Colonic mucosa (tissue), 4 donors: ENCODE data around the gene NLRP5. TPM values are rescaled to one million over a fixed set of nuclear protein-coding genes. Genes with fewer than 3 reads are reported as not detected.
"Not testable (repeated sequence)": the region's sequence is repeated elsewhere in the genome, so short reads cannot be mapped to it uniquely, and the experiment has no call there.

Experiments
- DNase-seq: peaks from one replicate; pipeline ENCODE4 v3.0.0-alpha.2; 2020
- H3K27ac ChIP-seq: fragments of 200-600 bp; one replicate; pipeline ENCODE4 v1.8.0; 2021
- H3K27me3 ChIP-seq: fragments of 200-600 bp; one replicate; pipeline ENCODE4 v1.8.0; 2021
- H3K36me3 ChIP-seq: fragments of 200-600 bp; one replicate; pipeline ENCODE4 v1.8.0; 2021
- H3K4me1 ChIP-seq: fragments of 200-600 bp; one replicate; pipeline ENCODE4 v1.8.0; 2021; ENCODE audit warnings: mild to moderate bottlenecking
- H3K4me3 ChIP-seq: fragments of 200-600 bp; one replicate; pipeline ENCODE4 v1.8.0; 2021
- H3K9ac ChIP-seq, 2 donors: one replicate each; pipeline ENCODE4 v1.7.0; 2013; ENCODE audit warnings: control low read depth in 2 of 2, low read depth in 2 of 2, low read length in 2 of 2
- H3K9me3 ChIP-seq: fragments of 200-600 bp; one replicate; pipeline ENCODE4 v1.8.0; 2021
- intact Hi-C: fragments of 100-400 bp; cut with DNase I; formaldehyde crosslinking; loops from one replicate; pipeline ENCODE4 v1.14.1; 2022
- total RNA-seq, 2 donors: library from RNA; stranded (reverse); fragmentation: NEBNext Ultra II Directional in 1 of 2; extraction: Animal tissue kit (Norgen Biotek cat#: 25700) in 1 of 2; gene quantifications; one replicate each; pipeline ENCODE4 v1.2.1, GENCODE V29; 2021
- TF ChIP-seq, protein P1 (sequence below): fragments of 200-600 bp; IDR thresholded peaks from one replicate; pipeline ENCODE4 v1.8.0; 2022; ENCODE audit warnings: antibody characterized with exemption, mild to moderate bottlenecking
- donor health status: healthy.
- donor health status: DM: no; HTN: no; CAD: no.
- donor health status: DM: no; HTN: no; CAD: no.

NLRP5 gene
- total RNA-seq, 2 donors from 2014 or later = not detected

DNA sequence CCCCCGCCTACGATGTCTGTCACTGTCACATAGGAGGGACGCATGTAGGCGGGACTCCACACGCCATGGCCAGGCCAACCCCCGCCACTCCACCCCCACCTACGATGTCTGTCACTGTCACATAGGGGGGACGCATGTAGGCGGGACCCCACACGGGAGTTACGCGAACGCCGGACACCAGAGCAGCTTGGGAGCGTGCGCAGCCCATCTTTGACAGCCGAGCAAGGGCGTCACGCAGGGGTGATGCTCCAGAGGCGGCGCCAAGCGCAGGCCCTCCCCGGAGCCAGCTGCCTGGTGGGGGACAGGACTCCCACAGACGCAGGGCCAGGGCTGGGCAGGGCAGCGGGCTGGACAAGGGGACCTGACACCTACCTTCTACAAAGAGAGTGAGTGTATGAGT, 114.5 kb downstream of the NLRP5 start:
- Histone ChIP-seq H3K27ac (no peak overlapping the region), H3K36me3 (no peaks in the 10 kb centered on the region), H3K27me3 (no peaks in the 10 kb centered on the region), H3K4me3 (no peak overlapping the region), H3K4me1 (peaks cover 5% of the 10 kb centered on the region), H3K9ac (no peak overlapping the region), H3K9me3 (no peaks in the 10 kb centered on the region)
- DNase-seq = no peak
- intact Hi-C loops = no loop called here
- TF ChIP-seq, protein P1, sequence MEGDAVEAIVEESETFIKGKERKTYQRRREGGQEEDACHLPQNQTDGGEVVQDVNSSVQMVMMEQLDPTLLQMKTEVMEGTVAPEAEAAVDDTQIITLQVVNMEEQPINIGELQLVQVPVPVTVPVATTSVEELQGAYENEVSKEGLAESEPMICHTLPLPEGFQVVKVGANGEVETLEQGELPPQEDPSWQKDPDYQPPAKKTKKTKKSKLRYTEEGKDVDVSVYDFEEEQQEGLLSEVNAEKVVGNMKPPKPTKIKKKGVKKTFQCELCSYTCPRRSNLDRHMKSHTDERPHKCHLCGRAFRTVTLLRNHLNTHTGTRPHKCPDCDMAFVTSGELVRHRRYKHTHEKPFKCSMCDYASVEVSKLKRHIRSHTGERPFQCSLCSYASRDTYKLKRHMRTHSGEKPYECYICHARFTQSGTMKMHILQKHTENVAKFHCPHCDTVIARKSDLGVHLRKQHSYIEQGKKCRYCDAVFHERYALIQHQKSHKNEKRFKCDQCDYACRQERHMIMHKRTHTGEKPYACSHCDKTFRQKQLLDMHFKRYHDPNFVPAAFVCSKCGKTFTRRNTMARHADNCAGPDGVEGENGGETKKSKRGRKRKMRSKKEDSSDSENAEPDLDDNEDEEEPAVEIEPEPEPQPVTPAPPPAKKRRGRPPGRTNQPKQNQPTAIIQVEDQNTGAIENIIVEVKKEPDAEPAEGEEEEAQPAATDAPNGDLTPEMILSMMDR = no peak

DNA sequence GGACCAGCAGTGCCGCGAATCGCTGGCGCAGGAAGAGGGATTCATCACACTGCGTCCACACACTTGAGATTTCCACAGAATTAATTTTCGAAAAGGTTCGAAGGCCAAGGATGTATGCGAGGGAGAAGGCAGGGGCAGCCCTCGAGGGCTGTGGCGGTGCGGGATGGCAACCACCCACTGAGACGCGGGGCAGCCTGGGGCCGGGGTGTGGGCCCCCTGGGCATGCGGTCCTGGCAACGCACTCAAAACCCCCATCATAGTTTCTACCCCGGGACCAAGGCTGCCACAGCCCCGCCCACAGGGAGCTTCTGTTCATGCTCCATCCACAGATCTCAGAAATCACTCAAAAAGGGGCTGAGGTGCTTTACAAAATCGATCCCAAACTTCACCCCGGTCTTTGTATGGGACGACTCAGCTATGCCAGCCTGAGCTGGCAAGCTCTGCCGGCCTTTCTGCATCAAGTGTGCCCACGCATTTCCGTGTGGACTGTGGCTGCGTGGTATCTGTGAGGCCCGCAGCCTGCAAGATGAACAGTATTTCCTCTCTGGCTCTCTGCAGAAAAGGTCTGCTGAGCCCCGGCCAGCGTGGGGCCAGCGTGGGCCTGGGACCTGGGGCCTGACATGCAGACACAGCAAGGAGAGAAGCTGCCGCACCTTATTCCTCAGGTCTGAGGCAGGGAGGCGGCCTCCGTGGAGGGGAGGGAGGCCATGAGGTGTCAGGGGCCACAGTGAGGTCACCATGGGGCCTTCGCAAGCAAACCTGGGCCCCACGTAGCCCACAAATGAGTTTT, 115.4 kb downstream of the NLRP5 start:
- no peak overlapping the region for H3K9ac ChIP-seq
- no peak overlapping the region for H3K4me3 ChIP-seq
- no peak for DNase-seq
- TF ChIP-seq, protein P1 = no peak
- H3K27ac ChIP-seq = no peak overlapping the region
- intact Hi-C loops = no loop called here
- no peaks in the 10 kb centered on the region for H3K36me3 ChIP-seq
- H3K27me3 ChIP-seq = no peaks in the 10 kb centered on the region
- H3K9me3 ChIP-seq = no peaks in the 10 kb centered on the region
- peaks cover 10% of the 10 kb centered on the region for H3K4me1 ChIP-seq

DNA sequence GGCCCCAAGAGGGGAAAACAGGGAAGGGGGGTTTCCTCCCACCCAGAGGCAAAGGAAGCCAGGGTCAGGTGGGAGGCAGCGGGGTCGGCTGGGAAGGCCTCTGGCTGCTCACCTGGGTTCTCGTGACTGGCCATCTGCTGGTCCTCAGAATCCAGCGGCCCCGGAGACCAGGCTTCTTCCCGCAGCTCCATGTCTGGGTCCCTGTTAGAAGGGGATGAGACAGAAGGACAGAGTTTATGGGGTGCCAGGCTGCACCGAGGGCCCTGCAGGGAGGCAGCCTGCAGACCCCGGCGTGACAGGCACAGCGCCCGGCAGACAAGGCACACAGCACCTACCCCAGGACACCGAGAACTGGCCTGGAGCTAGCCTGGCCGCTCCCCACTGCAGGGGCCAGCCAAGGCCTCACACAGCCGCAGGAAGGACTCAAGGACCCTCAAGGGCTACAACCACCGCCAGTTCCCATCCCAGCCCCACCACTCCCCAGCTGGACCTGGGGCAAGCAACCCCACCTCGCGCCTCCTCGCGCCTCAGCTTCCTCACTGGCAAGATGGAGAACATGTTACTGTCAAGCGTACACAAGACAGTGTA, 116.5 kb downstream of the NLRP5 start:
- H3K36me3 ChIP-seq = no peaks in the 10 kb centered on the region

DNA sequence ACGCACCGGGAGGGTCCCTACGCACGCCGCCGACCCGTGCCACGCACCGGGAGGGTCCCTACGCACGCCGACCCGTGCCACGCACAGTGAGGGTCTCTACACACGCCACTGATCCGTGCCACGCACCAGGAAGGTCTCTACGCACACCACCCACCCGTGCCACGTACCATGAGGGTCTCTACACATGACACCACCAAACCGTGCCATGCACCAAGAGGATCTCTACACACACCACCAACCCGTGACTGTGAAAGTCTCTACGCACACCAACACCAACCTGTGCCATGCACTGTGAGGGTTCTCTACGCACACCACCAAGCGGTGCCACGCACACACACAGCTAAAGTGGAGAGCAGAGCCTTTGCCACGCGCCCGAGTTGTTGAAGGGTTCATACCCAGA, 117.8 kb downstream of the NLRP5 start:
- TF ChIP-seq, protein P1 = no peak
- H3K9me3 ChIP-seq = no peaks in the 10 kb centered on the region
- no peak for DNase-seq
- intact Hi-C loops = loop anchor here (2.0 kb wide), 1 partner anchor 68 kb away; no protein-coding TSS in a partner anchor
- H3K27ac ChIP-seq = no peak overlapping the region
- peaks cover 21% of the 10 kb centered on the region for H3K4me1 ChIP-seq
- no peaks in the 10 kb centered on the region for H3K36me3 ChIP-seq
- no peaks in the 10 kb centered on the region for H3K27me3 ChIP-seq
- no peak overlapping the region for H3K9ac ChIP-seq
- no peak overlapping the region for H3K4me3 ChIP-seq

More for the DNA sequence above, 116.5 kb downstream of the NLRP5 start:
- no peak for DNase-seq
- Histone ChIP-seq H3K27ac (no peak overlapping the region), H3K27me3 (no peaks in the 10 kb centered on the region), H3K9ac (no peak overlapping the region), H3K4me3 (no peak overlapping the region), H3K9me3 (no peaks in the 10 kb centered on the region), H3K4me1 (peaks cover 10% of the 10 kb centered on the region)
- intact Hi-C loops = no loop called here
- TF ChIP-seq, protein P1 = no peak

DNA sequence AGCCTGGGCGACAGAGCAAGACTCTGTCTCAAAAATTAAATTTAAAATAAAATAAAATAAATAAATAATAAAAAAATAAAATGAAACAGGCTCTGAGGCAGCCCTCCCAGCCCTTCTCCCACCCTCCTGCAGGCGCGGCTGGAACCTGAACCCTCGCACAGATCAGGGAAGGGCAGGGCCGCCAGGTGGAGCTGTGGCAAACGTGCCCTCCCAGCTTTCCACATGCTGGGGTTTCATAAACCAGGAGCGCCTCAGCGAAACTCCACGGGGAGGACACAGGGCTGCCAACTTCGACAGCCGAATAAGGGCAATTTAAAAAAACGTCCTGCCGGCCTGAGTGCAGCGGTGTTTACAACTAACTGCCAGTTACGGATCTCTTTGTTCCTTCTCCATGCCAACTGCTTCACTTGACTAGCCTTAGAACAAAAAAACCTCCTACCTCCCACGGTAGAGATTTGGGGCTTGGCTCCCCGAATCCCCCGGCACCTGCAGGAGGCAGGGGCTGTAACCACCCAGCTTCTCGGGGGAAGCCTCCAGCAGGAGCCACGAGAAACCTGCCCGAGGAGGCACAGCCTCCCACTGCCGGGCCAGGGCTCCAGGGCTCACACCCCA, 118.6 kb downstream of the NLRP5 start:
- DNase-seq = peak; percentile 92
- no peaks in the 10 kb centered on the region for H3K27me3 ChIP-seq
- H3K9me3 ChIP-seq = no peaks in the 10 kb centered on the region
- H3K4me1 ChIP-seq = peaks cover 25% of the 10 kb centered on the region
- peak overlapping the region; percentile 75 for H3K27ac ChIP-seq
- H3K4me3 ChIP-seq = peak overlapping the region; percentile 20
- TF ChIP-seq, protein P1 = peak; percentile 69
- intact Hi-C loops = loop anchor here (2.0 to 5.0 kb wide), 2 partner anchors 37 to 68 kb away; partner anchors contain the start of gene ZNF444
- peak overlapping the region; percentile 61 to 85 for H3K9ac ChIP-seq
- H3K36me3 ChIP-seq = no peaks in the 10 kb centered on the region

DNA sequence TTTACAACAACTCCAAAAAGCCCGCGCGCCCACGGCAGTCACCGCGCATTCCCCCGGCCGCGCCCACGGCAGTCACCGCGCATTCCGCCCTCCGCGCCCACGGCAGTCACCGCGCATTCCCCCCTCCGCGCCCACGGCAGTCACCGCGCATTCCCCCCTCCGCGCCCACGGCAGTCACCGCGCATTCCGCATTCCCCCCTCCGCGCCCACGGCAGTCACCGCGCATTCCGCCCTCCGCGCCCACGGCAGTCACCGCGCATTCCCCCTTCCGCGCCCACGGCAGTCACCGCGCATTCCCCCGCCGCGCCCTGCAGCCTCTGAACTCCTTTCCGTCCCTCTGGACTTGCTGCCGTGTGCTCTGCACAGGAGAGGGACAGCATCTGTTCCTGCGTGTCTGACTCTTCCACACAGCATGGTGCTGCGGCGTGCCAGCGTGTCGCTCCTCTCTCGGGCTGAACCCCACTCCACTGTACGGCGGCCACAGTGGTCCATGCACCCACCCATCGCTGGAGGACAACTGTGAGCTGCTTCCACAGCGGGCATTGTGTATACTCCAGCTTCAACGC, 119.3 kb downstream of the NLRP5 start:
- H3K27me3 ChIP-seq, H3K9me3 ChIP-seq, DNase-seq, H3K36me3 ChIP-seq: not testable (repeated sequence)
- Histone ChIP-seq H3K9ac (peak overlapping the region; percentile 61 to 85), H3K4me3 (peak overlapping the region; percentile 20), H3K27ac (peak overlapping the region; percentile 75), H3K4me1 (peaks cover 32% of the 10 kb centered on the region)
- intact Hi-C loops = loop anchor here (2.0 to 5.0 kb wide), 2 partner anchors 36 to 67 kb away; partner anchors contain the start of gene ZNF444
